ENCODE data around the gene NR5A1. TPM values are rescaled to one million over a fixed set of nuclear protein-coding genes. Genes with fewer than 3 reads are reported as not detected.

Gene NR5A1
- total RNA-seq, 6 experiments from 2014 or later, result not detected

GRCh38 chr9:124490004-124490403 lies 17.2 kb downstream of the NR5A1 start:
- Mint-ChIP-seq H3K27ac (no peak overlapping the region), H3K27me3 (ENCODE audit: insufficient read depth) (peaks cover 53% of the 10 kb centered on the region), H3K9me3 (no peaks in the 10 kb centered on the region), H3K36me3 (ENCODE audit: low read depth) (no peaks in the 10 kb centered on the region), H3K4me1 (ENCODE audit: low read depth) (no peaks in the 10 kb centered on the region), H3K4me3 (no peak overlapping the region)
- no peak for TF ChIP-seq CTCF (IDR thresholded peaks at IDR 0.05)
- DNase-seq, result no peak

GRCh38 chr9:124489222-124489621 lies 18.0 kb downstream of the NR5A1 start:
- Mint-ChIP-seq H3K9me3 (no peaks in the 10 kb centered on the region), H3K27me3 (ENCODE audit: insufficient read depth) (peaks cover 47% of the 10 kb centered on the region)
- DNase-seq, result peak; percentile 13

GRCh38 chr9:124488641-124489210 lies 18.5 kb downstream of the NR5A1 start:
- TF ChIP-seq CTCF (IDR thresholded peaks at IDR 0.05), result no peak
- H3K36me3 Mint-ChIP-seq (ENCODE audit: low read depth), result no peaks in the 10 kb centered on the region
- H3K9me3 Mint-ChIP-seq, result no peaks in the 10 kb centered on the region
- peaks cover 45% of the 10 kb centered on the region for H3K27me3 Mint-ChIP-seq (ENCODE audit: insufficient read depth)
- DNase-seq, result no peak
- H3K4me1 Mint-ChIP-seq (ENCODE audit: low read depth), result no peaks in the 10 kb centered on the region
- H3K27ac Mint-ChIP-seq, result no peak overlapping the region
- no peak overlapping the region for H3K4me3 Mint-ChIP-seq

More at GRCh38 chr9:124489222-124489621, 18.0 kb downstream of the NR5A1 start:
- no peaks in the 10 kb centered on the region for H3K36me3 Mint-ChIP-seq (ENCODE audit: low read depth)
- H3K4me1 Mint-ChIP-seq (ENCODE audit: low read depth), result no peaks in the 10 kb centered on the region
- H3K27ac Mint-ChIP-seq, result no peak overlapping the region
- H3K4me3 Mint-ChIP-seq, result no peak overlapping the region
- no peak for TF ChIP-seq CTCF (IDR thresholded peaks at IDR 0.05)

- no peaks in the 10 kb centered on the region for H3K9me3 Mint-ChIP-seq
- no peaks in the 10 kb centered on the region for H3K4me1 Mint-ChIP-seq (ENCODE audit: low read depth)
- H3K4me3 Mint-ChIP-seq, result no peak overlapping the region
- no peak for TF ChIP-seq CTCF (IDR thresholded peaks at IDR 0.05)
- no peaks in the 10 kb centered on the region for H3K36me3 Mint-ChIP-seq (ENCODE audit: low read depth)
- H3K27ac Mint-ChIP-seq, result no peak overlapping the region
- H3K27me3 Mint-ChIP-seq (ENCODE audit: insufficient read depth), result peaks cover 49% of the 10 kb centered on the region
- no peak for DNase-seq
Measured at GRCh38 chr9:124487260-124488182, 19.7 kb downstream of the NR5A1 start.

- no peak for TF ChIP-seq CTCF (IDR thresholded peaks at IDR 0.05)
- Mint-ChIP-seq H3K27ac (no peak overlapping the region), H3K36me3 (ENCODE audit: low read depth) (no peaks in the 10 kb centered on the region), H3K4me1 (ENCODE audit: low read depth) (no peaks in the 10 kb centered on the region), H3K9me3 (no peaks in the 10 kb centered on the region), H3K4me3 (no peak overlapping the region), H3K27me3 (ENCODE audit: insufficient read depth) (peaks cover 45% of the 10 kb centered on the region)
- DNase-seq, result no peak
Measured at GRCh38 chr9:124486778-124487259, 20.4 kb downstream of the NR5A1 start.

Measured in HFFc6 (cell line).